Limb (tissue), 2 donors: ENCODE measurements around the gene NOL3.

Experiments
- DNase-seq, 2 donors: peaks; one replicate each; pipeline ENCODE4 v3.0.0-alpha.2; 2016; ENCODE audit errors: extremely low spot score in 2 of 2

The NOL3 gene

GRCh38 chr16:67154578-67155294 is 15.6 kb upstream of the NOL3 start:
- no peak for DNase-seq

GRCh38 chr16:67155295-67156142 is 14.8 kb upstream of the NOL3 start:
- peak; percentile 76 to 88 for DNase-seq

- DNase-seq = no peak
Measured at GRCh38 chr16:67156143-67156844, 14.0 kb upstream of the NOL3 start.

- no peak for DNase-seq
Measured at GRCh38 chr16:67157106-67157748, 13.1 kb upstream of the NOL3 start.

GRCh38 chr16:67157892-67158635 is 12.3 kb upstream of the NOL3 start:
- DNase-seq = no peak

GRCh38 chr16:67158637-67159600 is 11.4 kb upstream of the NOL3 start:
- DNase-seq = peak in 1 of 2 donors; percentile 43

GRCh38 chr16:67161595-67162058 is 8.7 kb upstream of the NOL3 start:
- DNase-seq = peak in 1 of 2 donors; percentile 23

GRCh38 chr16:67162506-67163163 is 7.7 kb upstream of the NOL3 start:
- no peak for DNase-seq

- DNase-seq = peak in 1 of 2 donors; percentile 81
Measured at GRCh38 chr16:67163164-67163998, 7.0 kb upstream of the NOL3 start.

GRCh38 chr16:67163999-67164558 is 6.3 kb upstream of the NOL3 start:
- no peak for DNase-seq

- peak in 1 of 2 donors; percentile 46 for DNase-seq
Measured at GRCh38 chr16:67164599-67165061, 5.7 kb upstream of the NOL3 start, which contains the start of gene HSF4. HSF4 (plus strand) TSS chr16:67164745; CDS start chr16:67164812, 67 bp downstream.

GRCh38 chr16:67165121-67166078 is 4.9 kb upstream of the NOL3 start:
- DNase-seq = peak in 1 of 2 donors; percentile 41

- DNase-seq = peak in 1 of 2 donors; percentile 24
Measured at GRCh38 chr16:67166110-67166547, 4.2 kb upstream of the NOL3 start.

- no peak for DNase-seq
Measured at GRCh38 chr16:67166598-67167168, 3.7 kb upstream of the NOL3 start.

- no peak for DNase-seq
Measured at GRCh38 chr16:67167588-67167987, 2.8 kb upstream of the NOL3 start.

- DNase-seq = no peak
Measured at GRCh38 chr16:67169011-67169451, 1.3 kb upstream of the NOL3 start.
